ENCODE results near the gene SMS.

SMS gene

DNA sequence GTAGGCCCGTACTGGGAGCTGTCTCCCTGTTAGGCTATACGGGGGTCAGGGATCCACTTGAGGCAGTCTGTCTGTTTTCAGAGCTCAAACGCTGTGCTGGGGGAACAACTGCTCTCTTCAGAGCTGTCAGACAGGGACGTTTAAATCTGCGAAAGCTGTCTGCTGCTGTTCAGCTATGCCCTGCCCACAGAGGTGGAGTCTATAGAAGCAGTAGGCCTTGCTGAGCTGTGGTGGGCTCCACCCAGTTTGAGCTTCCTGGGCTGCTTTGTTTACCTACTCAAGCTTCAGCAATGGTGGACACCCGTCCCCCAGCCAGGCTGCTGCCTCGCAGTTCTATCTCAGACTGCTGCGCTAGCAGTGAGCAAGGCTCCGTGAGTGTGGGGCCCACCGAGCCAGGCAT lies 64.4 kb downstream of the SMS start:
- H3K36me3 ChIP-seq (ENCODE audit: insufficient read depth, low read length): no peaks in the 10 kb centered on the region
- H3K79me2 ChIP-seq (ENCODE audit: insufficient read depth, low read length): no peaks in the 10 kb centered on the region
- no peak overlapping the region for H3K27ac ChIP-seq (ENCODE audit: low read depth, low read length, poor library complexity, severe bottlenecking)
- TF ChIP-seq EZH2 (IDR thresholded peaks at IDR 0.05; ENCODE audit: borderline replicate concordance, low read length) (no peak), CTCF (IDR thresholded peaks at IDR 0.05; ENCODE audit: low read length) (no peak)
- no peaks in the 10 kb centered on the region for H3K9me3 ChIP-seq (ENCODE audit: low read length)
- H3K4me1 ChIP-seq (ENCODE audit: insufficient read depth, low read length, severe bottlenecking): no peaks in the 10 kb centered on the region
- H3F3A ChIP-seq (ENCODE audit: insufficient read depth, low read length): no peaks in the 10 kb centered on the region
- no peaks in the 10 kb centered on the region for H4K20me1 ChIP-seq (ENCODE audit: insufficient read depth, low read length)
- H2AFZ ChIP-seq (ENCODE audit: low read length): no peak overlapping the region
- no peak overlapping the region for H3K9ac ChIP-seq (ENCODE audit: low read length)
- no peaks in the 10 kb centered on the region for H3K27me3 ChIP-seq (ENCODE audit: insufficient read depth, low read length)
- H3K9me2 ChIP-seq (ENCODE audit: low read depth, low read length): no peaks in the 10 kb centered on the region
- H3K4me3 ChIP-seq (ENCODE audit: low read depth, low read length, poor library complexity, severe bottlenecking): no peak overlapping the region
- no peak overlapping the region for H3K4me2 ChIP-seq (ENCODE audit: low read length)

- no peaks in the 10 kb centered on the region for H3K27me3 ChIP-seq (ENCODE audit: insufficient read depth, low read length)
- H3K79me2 ChIP-seq (ENCODE audit: insufficient read depth, low read length): no peaks in the 10 kb centered on the region
- no peaks in the 10 kb centered on the region for H3K9me2 ChIP-seq (ENCODE audit: low read depth, low read length)
- TF ChIP-seq EZH2 (IDR thresholded peaks at IDR 0.05; ENCODE audit: borderline replicate concordance, low read length): no peak
- TF ChIP-seq CTCF (IDR thresholded peaks at IDR 0.05; ENCODE audit: low read length): no peak
- no peak overlapping the region for H3K4me2 ChIP-seq (ENCODE audit: low read length)
- H4K20me1 ChIP-seq (ENCODE audit: insufficient read depth, low read length): no peaks in the 10 kb centered on the region
- no peaks in the 10 kb centered on the region for H3K9me3 ChIP-seq (ENCODE audit: low read length)
- H3K4me1 ChIP-seq (ENCODE audit: insufficient read depth, low read length, severe bottlenecking): no peaks in the 10 kb centered on the region
- H3K27ac ChIP-seq (ENCODE audit: low read depth, low read length, poor library complexity, severe bottlenecking): no peak overlapping the region
- no peaks in the 10 kb centered on the region for H3F3A ChIP-seq (ENCODE audit: insufficient read depth, low read length)
- no peak overlapping the region for H2AFZ ChIP-seq (ENCODE audit: low read length)
- H3K4me3 ChIP-seq (ENCODE audit: low read depth, low read length, poor library complexity, severe bottlenecking): no peak overlapping the region
- no peak overlapping the region for H3K9ac ChIP-seq (ENCODE audit: low read length)
- no peaks in the 10 kb centered on the region for H3K36me3 ChIP-seq (ENCODE audit: insufficient read depth, low read length)
Observed at GRCh38 chrX:22012051-22012450, 71.5 kb downstream of the SMS start.

- H3K27me3 ChIP-seq (ENCODE audit: insufficient read depth, low read length): no peaks in the 10 kb centered on the region
- no peaks in the 10 kb centered on the region for H3K9me2 ChIP-seq (ENCODE audit: low read depth, low read length)
- no peak overlapping the region for H2AFZ ChIP-seq (ENCODE audit: low read length)
- H3K79me2 ChIP-seq (ENCODE audit: insufficient read depth, low read length): no peaks in the 10 kb centered on the region
- H3K4me1 ChIP-seq (ENCODE audit: insufficient read depth, low read length, severe bottlenecking): no peaks in the 10 kb centered on the region
- no peak overlapping the region for H3K4me2 ChIP-seq (ENCODE audit: low read length)
- no peaks in the 10 kb centered on the region for H3K9me3 ChIP-seq (ENCODE audit: low read length)
- no peak overlapping the region for H3K4me3 ChIP-seq (ENCODE audit: low read depth, low read length, poor library complexity, severe bottlenecking)
- no peaks in the 10 kb centered on the region for H3K36me3 ChIP-seq (ENCODE audit: insufficient read depth, low read length)
- H4K20me1 ChIP-seq (ENCODE audit: insufficient read depth, low read length): no peaks in the 10 kb centered on the region
- no peak for TF ChIP-seq CTCF (IDR thresholded peaks at IDR 0.05; ENCODE audit: low read length)
- no peak for TF ChIP-seq EZH2 (IDR thresholded peaks at IDR 0.05; ENCODE audit: borderline replicate concordance, low read length)
- H3K27ac ChIP-seq (ENCODE audit: low read depth, low read length, poor library complexity, severe bottlenecking): no peak overlapping the region
- H3F3A ChIP-seq (ENCODE audit: insufficient read depth, low read length): no peaks in the 10 kb centered on the region
- no peak overlapping the region for H3K9ac ChIP-seq (ENCODE audit: low read length)
Observed at GRCh38 chrX:22012931-22013330, 72.4 kb downstream of the SMS start.

Measured in OCI-LY1 (cell line).